ENCODE results near the gene FER.
"Not testable (repeated sequence)": the region's sequence is repeated elsewhere in the genome, so short reads cannot be mapped to it uniquely, and the experiment has no call there.

Gene FER

GRCh38 chr5:108760512-108760911 lies 12.8 kb downstream of the FER start:
- H3K4me3 ChIP-seq (ENCODE audit: low read length) = no peak overlapping the region
- DNase-seq (ENCODE audit: low read depth) = no peak
- TF ChIP-seq CTCF (IDR thresholded peaks at IDR 0.05; ENCODE audit: insufficient read depth, low read depth, low read length, missing control alignments) = no peak

- DNase-seq (ENCODE audit: low read depth) = no peak
- no peak for TF ChIP-seq CTCF (IDR thresholded peaks at IDR 0.05; ENCODE audit: insufficient read depth, low read depth, low read length, missing control alignments)
- H3K4me3 ChIP-seq (ENCODE audit: low read length) = no peak overlapping the region
Observed at GRCh38 chr5:108762660-108763059, 15.0 kb downstream of the FER start.

GRCh38 chr5:108763222-108763916 lies 15.7 kb downstream of the FER start:
- no peak for TF ChIP-seq CTCF (IDR thresholded peaks at IDR 0.05; ENCODE audit: insufficient read depth, low read depth, low read length, missing control alignments)
- H3K4me3 ChIP-seq (ENCODE audit: low read length) = no peak overlapping the region
- no peak for DNase-seq (ENCODE audit: low read depth)

GRCh38 chr5:108765647-108766046 lies 17.9 kb downstream of the FER start:
- TF ChIP-seq CTCF (IDR thresholded peaks at IDR 0.05; ENCODE audit: insufficient read depth, low read depth, low read length, missing control alignments) = no peak
- peak; percentile 17 for DNase-seq (ENCODE audit: low read depth)

GRCh38 chr5:108766916-108767315 lies 19.2 kb downstream of the FER start:
- peak; percentile 37 for DNase-seq (ENCODE audit: low read depth)

More at GRCh38 chr5:108765647-108766046, 17.9 kb downstream of the FER start:
- no peak overlapping the region for H3K4me3 ChIP-seq (ENCODE audit: low read length)

GRCh38 chr5:108769352-108769751 lies 21.7 kb downstream of the FER start:
- TF ChIP-seq CTCF (IDR thresholded peaks at IDR 0.05; ENCODE audit: insufficient read depth, low read depth, low read length, missing control alignments) = no peak
- no peak for DNase-seq (ENCODE audit: low read depth)
- H3K4me3 ChIP-seq (ENCODE audit: low read length) = no peak overlapping the region

More at GRCh38 chr5:108766916-108767315, 19.2 kb downstream of the FER start:
- H3K4me3 ChIP-seq (ENCODE audit: low read length) = not testable (repeated sequence)

GRCh38 chr5:108772626-108773025 lies 24.9 kb downstream of the FER start:
- TF ChIP-seq CTCF (IDR thresholded peaks at IDR 0.05; ENCODE audit: insufficient read depth, low read depth, low read length, missing control alignments) = no peak
- DNase-seq (ENCODE audit: low read depth) = no peak
- no peak overlapping the region for H3K4me3 ChIP-seq (ENCODE audit: low read length)

All from epithelial cell of esophagus (primary cell).